Stimulated activated CD4-positive, alpha-beta T cell treated with anti-CD3 and anti-CD28 coated beads, TNF-alpha, amount 100 ng/mL, for 24 hours (primary cell): ENCODE data around the gene PIK3C2G.
"Not testable (repeated sequence)": the region's sequence is repeated elsewhere in the genome, so short reads cannot be mapped to it uniquely, and the experiment has no call there.

Experiments used
- DNase-seq, 3 experiments: peaks; one replicate each; pipeline ENCODE4 v3.0.0-alpha.2; 2020; ENCODE audit warnings: low read depth in 3 of 3

Gene PIK3C2G

DNA sequence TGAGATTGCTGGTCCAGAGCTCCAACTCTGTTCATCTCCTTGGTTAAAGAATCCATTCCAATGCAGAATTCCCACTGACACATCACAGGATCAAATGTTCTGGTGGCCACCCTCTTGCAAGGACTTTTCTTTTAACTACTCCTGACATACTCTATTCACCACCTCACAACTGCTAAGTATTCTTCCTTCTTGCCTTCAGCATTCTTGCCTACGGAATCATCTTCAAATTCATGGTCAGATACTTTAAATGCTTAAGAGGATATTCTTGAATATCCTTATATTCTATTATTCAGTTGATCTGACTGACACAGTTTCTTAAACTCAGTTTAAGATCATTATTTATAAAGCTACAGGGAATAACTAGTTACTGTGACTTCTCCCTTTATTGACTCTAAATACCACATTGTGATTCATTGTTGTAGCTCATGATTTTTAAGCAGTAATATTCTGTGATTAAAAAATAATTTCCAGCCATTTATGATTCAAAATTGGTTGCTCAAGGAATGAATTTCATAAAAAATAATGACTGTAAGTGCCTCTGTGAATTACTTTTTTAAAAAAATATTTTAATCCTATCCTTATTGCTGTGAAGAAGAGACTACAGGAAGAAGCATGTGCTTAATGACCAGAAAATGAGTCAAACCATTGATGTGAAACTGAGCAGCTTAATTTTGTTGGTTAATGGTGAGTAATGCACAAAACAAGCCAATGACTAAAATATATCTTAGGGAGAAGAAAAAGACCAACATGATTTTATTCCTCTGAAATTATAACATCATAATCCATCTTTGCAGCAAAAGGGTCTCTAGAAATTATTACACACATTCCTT lies 207.1 kb downstream of the PIK3C2G start:
- DNase-seq, result no peak

GRCh38 chr12:18470251-18470650 lies 208.9 kb downstream of the PIK3C2G start:
- no peak for DNase-seq

GRCh38 chr12:18472304-18472703 lies 211.0 kb downstream of the PIK3C2G start:
- DNase-seq, result no peak

DNA sequence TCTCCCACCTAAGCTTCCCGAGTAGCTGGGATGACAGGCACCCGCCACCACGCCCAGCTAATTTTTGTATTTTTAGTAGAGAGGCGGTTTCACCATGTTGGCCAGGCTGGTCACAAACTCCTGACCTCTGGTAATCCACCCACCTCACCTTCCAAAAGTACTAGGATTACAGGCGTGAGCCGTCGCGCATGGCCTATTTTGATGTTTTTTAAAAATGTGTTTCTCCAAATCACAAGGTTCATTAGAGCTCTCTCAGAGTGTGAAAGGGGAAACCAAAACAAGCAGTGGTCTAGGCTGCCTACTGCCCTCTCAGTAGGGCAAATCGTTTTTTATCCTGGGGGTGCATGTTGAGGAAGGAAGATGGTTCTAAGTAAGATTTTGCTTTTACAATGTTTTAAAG lies 211.5 kb downstream of the PIK3C2G start:
- DNase-seq, result no peak

GRCh38 chr12:18476861-18477260 lies 215.5 kb downstream of the PIK3C2G start:
- no peak for DNase-seq

DNA sequence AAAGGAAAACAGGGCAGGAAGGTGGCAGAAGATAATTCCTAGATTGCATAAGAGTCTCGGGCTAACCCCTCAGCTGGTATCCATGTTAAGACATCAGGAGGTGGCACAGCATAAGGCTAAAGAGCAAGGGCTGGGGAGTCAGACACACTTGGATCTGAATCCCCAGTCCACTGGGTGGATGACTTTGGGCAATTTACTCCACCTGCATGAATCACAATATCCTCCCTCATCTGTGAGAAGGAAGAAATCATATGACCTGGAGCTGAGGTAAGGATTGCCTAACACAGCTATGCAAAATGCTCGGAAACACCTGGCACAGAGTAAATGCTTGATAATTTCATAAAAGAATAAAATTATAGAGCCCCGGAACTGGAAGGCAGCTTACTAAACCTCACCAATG lies 217.9 kb downstream of the PIK3C2G start:
- no peak for DNase-seq

DNA sequence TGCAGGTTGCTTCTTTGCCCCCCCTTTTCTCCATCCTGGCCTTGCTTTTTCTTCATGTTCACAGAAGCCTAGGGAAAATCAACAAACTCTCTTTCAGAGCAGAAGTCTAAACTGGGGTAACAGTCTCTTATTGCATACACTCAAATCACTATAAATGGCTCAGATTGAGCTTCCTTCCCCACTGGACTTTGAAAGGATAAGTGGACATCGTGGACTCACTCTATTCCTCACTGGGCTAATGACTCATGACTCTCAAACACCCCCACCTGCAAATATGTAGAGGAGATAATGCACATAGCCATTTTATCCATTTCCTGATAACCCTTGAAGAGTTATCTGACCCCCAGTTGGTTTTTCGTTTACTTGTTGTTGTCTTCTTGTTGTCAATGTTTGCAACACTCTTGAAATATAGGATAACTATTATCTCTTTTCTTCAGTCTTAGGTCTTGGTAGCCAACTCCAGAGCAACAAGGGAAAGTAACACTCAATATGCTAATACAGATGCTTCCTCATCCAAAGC lies 221.3 kb downstream of the PIK3C2G start:
- DNase-seq, result no peak

DNA sequence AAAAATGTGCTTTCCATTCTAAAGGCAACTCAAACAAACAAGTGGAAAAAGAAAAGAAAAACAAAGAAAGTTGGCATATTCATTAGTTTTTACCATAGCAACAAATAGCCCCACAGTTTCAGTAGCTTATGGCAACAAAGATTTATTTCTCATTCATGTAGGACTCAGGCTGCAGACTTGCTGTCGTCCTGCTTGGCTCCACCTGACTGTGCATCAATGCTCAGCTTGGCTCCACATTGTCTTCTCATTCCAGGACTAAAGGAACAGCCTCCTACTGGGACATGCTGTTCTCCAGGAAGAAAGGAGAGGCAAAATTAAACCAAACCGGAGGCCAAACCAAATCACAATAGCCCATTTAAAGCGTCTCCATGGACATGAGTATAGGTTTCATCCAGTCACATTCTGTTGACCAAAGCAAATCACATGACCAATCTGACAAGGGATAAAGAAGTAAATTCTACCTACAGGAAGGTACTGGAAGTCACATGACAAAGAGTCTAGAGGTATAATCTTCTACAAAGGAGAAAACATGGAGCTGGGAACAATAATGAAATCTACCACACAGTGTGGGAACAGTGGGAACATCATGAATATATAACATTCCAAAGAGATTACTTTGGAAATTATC lies 222.5 kb downstream of the PIK3C2G start:
- DNase-seq, result no peak

DNA sequence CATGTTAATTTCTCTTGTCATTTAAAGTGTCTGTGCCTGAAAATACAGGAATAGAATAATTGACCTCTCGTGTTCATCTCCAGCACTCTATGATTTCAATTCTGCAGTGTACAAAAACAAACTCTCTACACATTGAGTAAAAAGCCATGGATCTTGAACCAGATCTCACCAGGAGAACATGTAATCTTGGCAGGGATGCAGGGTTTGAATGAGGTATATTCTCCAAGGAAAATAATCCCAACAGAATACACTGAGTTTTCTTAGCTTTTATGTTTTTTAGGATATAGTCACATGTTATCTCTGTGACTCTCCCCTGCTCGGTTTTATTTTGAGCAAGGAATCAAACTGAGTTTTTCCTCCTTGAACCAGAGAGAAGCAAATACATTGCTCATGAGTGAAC lies 224.7 kb downstream of the PIK3C2G start:
- no peak for DNase-seq

DNA sequence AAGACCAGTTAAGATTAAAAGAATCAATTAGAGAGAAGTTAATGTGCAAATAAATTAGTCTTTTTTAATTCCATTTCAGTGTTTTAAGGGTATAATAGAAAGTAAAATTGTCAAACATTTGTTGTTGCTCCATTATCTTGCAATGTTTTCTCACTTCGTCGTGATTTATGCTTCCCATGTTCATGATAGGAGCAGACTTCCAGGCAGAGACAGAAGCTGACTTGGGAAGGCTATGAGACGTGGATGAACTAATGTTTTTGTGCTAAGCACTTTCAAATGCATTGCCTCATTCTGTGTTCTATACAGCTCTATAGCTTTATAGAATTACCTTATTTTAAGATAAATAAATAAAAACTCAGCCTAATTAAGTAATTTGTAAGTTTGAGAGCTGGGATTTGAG lies 226.2 kb downstream of the PIK3C2G start:
- DNase-seq, result no peak

DNA sequence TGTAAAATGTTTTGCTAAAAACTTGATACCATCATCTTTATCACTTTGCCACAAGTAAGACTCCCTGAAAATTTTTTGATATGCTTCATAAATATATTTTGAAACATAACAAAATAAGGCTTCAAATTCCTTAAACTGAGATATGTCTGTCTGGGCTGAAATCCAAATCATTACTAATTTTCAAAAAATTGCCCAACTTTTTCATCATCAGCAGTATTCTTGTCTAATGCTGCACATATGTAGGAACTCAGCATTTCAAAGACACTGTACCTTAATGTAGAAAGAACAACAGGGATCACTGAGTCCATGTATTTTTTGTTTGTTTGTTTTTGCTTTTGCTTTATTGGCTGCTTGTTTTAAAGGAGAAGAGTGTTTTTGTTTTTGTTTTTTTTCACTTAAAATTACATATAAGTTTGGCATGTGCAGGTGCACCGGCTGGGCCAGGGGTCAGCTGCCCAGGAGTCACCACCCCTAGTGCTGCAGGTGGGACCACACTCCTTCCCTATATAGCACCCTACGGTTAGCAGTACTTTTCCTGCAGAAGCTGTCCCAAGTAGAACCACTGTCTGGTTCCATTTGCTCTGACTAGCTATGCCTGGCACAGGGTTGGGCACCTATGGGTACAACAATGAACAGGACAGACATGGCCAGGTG lies 231.2 kb downstream of the PIK3C2G start:
- DNase-seq, result no peak

DNA sequence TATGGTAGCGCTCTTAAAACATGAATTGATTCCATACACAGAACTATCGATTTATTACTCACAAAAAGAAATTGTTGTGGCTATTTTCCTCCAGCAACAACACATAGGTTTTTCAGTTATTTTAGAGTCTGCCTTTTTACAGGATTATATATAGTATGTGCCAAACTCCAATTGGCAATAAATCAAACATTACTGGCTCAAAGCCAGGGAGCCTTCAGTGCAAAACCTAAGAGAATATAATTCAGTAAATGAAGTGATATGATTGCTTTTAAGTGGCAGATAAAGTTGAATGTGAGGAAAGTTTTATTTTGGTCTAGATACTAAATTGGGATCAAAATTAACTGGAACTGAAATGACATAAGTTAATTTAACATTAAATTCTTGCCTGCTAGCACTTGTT lies 234.8 kb downstream of the PIK3C2G start:
- DNase-seq, result no peak

DNA sequence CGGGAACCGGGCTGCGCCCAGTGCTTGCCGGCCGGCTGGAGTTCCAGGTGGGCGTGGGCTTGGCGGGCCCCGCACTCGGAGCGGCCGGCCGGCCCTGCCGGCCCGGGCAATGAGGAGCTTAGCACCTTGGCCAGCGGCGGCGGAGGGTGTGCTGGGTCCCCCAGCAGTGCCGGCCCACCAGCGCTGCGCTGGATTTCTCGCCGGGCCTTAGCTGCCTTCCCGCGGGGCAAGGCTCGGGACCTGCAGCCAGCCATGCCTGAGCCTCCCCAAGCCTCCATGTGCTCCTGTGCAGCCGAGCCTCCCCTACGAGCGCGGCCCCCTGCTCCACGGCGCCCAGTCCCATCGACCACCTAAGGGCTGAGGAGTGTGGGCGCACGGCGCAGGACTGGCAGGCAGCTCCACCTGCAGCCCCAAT lies 238.8 kb downstream of the PIK3C2G start:
- DNase-seq, result not testable (repeated sequence)

- not testable (repeated sequence) for DNase-seq
These were observed 239.4 kb downstream of the PIK3C2G start for GRCh38 chr12:18500736-18501135.

- no peak for DNase-seq
These were observed 241.2 kb downstream of the PIK3C2G start for GRCh38 chr12:18502422-18502968.

GRCh38 chr12:18521461-18521860 lies 260.1 kb downstream of the PIK3C2G start:
- no peak for DNase-seq

DNA sequence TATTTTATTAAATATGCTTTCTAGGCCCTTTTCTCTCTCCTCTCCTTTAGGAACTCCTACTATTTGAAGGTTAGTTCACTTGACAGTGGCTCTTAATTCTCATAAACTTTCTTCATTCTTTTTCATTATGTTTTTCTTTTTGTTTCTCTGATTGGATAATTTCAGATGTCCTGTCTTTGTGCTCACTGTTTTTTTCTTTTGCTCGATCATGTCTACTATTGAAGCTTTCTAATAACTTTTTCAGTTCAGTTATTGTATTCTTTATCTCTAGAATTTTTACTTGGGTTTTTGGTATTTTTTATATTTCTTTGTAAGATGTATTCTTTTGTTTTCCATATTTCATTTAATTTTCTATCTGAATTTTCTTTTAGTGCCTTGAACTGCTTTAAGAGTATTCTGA lies 261.5 kb downstream of the PIK3C2G start:
- no peak for DNase-seq

- not testable (repeated sequence) for DNase-seq
These were observed 281.2 kb downstream of the PIK3C2G start for GRCh38 chr12:18542497-18542896.

GRCh38 chr12:18546399-18546798 lies 285.1 kb downstream of the PIK3C2G start:
- no peak for DNase-seq

GRCh38 chr12:18549598-18549997 lies 288.3 kb downstream of the PIK3C2G start:
- DNase-seq, result no peak

DNA sequence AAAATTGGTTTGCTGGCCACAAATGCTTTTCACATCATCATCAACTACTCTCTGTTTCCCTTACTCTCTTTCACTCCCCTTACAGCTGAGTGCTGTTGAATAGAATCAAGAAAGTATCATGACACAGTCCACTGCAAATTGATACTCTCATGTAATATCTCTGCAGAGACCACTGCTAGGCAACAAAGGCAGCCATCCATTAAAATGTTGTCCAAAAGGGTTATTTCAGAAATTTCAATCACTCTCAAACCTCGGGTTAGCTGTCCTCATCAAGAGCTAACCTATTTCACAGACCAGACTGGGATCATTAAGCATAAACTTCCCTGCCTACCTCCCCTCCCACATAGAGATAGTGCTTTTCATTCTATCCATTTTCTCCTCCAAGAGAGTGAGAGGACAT lies 289.8 kb downstream of the PIK3C2G start:
- DNase-seq, result no peak

DNA sequence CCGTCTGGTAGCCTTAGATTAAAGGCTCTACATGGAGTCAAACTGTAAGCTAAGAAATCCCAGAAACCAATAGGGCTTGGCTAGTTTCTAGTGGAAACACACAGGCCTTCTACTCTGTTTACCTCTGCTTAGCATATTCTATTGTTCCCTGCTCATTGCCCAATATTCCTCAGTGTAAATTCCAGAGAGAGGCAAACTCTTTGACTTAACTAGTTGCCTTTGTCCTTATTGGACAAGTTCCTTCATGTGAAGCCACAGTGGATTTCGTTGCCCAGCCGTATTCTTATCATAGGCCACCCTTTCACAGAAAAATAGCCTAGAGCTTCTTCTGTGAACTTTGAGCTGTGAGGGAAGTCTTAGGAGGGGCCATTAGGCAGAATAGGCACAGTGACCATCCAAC lies 290.4 kb downstream of the PIK3C2G start:
- DNase-seq, result no peak
